HepG2 (cell line): ENCODE measurements around the gene GRAP. TPM values are rescaled to one million over a fixed set of nuclear protein-coding genes. Genes with fewer than 3 reads are reported as not detected.
"Not testable (repeated sequence)": the region's sequence is repeated elsewhere in the genome, so short reads cannot be mapped to it uniquely, and the experiment has no call there.

Experiments used
- ATAC-seq: fragments of 200-7000 bp; cut with Tn5 transposase; 3 replicates; pipeline ENCODE4 v1.9.1; 2020; ENCODE audit warnings: mild to moderate bottlenecking, moderate library complexity
- BruUV-seq: library from RNA; stranded (reverse); fragments of 400-500 nt; replicated peaks from 2 replicates; lab custom pipeline; 2021; lab: Mats Ljungman, UMichigan
- CTCF ChIA-PET: fragments of 300-600 bp; formaldehyde crosslinking; extraction: SDS; loops from one replicate; lab custom pipeline; 2021; ENCODE audit warnings: low total read pairs, inconsistent platforms, low intra/inter-chr PET ratio; lab: Yijun Ruan, JAX
- POLR2A ChIA-PET: fragments of 350-600 bp; sonication (Branson Sonifier 250); formaldehyde crosslinking; loops from one replicate; lab custom pipeline; 2020; ENCODE audit warnings: antibody characterized with exemption, inconsistent platforms; lab: Yijun Ruan, JAX
- DNase-seq: peaks from one replicate; pipeline ENCODE4 v3.0.0-alpha.2; 2015; ENCODE audit warnings: low spot score
- FAIRE-seq: peaks from 3 replicates; lab custom pipeline; 2011; peaks lifted over from hg19 to GRCh38; lab: Jason Lieb, UNC
- H2AFZ ChIP-seq: one replicate; pipeline ENCODE4 v1.6.1; 2011; ENCODE audit warnings: low read length, inconsistent platforms
- H3K27ac ChIP-seq: fragments of 300-600 bp; 3 replicates; pipeline ENCODE4 v1.8.0; 2011; ENCODE audit warnings: mixed run types, mild to moderate bottlenecking, mixed read lengths, low read length, inconsistent platforms; ENCODE audit not compliant: insufficient read depth; ENCODE audit errors: extremely low read length
- H3K27me3 ChIP-seq, 2 experiments: fragments of 200-600 bp in 1 of 2; 2 replicates in 1 of 2; 3 replicates in 1 of 2; pipeline versions ENCODE4 v1.6.0 to v1.8.0; 2011; ENCODE audit warnings: low read length in 2 of 2, mild to moderate bottlenecking in 2 of 2, moderate library complexity in 2 of 2, inconsistent platforms in 1 of 2; ENCODE audit not compliant: insufficient read depth in 2 of 2, control insufficient read depth in 1 of 2
- H3K36me3 ChIP-seq, 2 experiments: fragments of 200-600 bp in 1 of 2; replicated peaks in 1 of 2; 2 replicates in 1 of 2; 3 replicates in 1 of 2; pipeline versions ENCODE4 v1.5.1 to v1.8.0; 2011; ENCODE audit warnings: low read length in 2 of 2, inconsistent platforms in 1 of 2; ENCODE audit not compliant: insufficient read depth in 2 of 2, control insufficient read depth in 1 of 2
- H3K4me1 ChIP-seq: 2 replicates; pipeline ENCODE4 v1.5.1; 2012; ENCODE audit warnings: low read length, inconsistent platforms; ENCODE audit not compliant: insufficient read depth
- H3K4me2 ChIP-seq: 2 replicates; pipeline ENCODE4 v1.6.0; 2011; ENCODE audit warnings: low read depth, low read length, inconsistent platforms
- H3K4me3 ChIP-seq, 3 experiments: fragments of 200-600 bp in 1 of 3; sonication (generic), shearing (Covaris generic) in 1 of 3; replicated peaks in 1 of 3; 2 replicates each; pipeline ENCODE4 v1.5.1; 2011 to 2016; ENCODE audit warnings: low read length in 3 of 3, inconsistent platforms in 2 of 3, low read depth in 2 of 3, mild to moderate bottlenecking in 2 of 3, control low read depth in 1 of 3, mixed read lengths in 1 of 3; ENCODE audit not compliant: insufficient read depth in 1 of 3
- H3K79me2 ChIP-seq: one replicate; pipeline ENCODE4 v1.6.1; 2011; ENCODE audit warnings: low read length, inconsistent platforms; ENCODE audit not compliant: insufficient read depth
- H3K9ac ChIP-seq: 2 replicates; pipeline ENCODE4 v1.6.0; 2011; ENCODE audit warnings: mild to moderate bottlenecking, low read depth, low read length, inconsistent platforms; ENCODE audit not compliant: insufficient read depth
- H3K9me3 ChIP-seq: 2 replicates; pipeline ENCODE4 v1.5.1; 2012; ENCODE audit warnings: mild to moderate bottlenecking, low read length
- H4K20me1 ChIP-seq: 2 replicates; pipeline ENCODE4 v1.6.0; 2011; ENCODE audit warnings: inconsistent platforms, mild to moderate bottlenecking, low read length, moderate library complexity; ENCODE audit not compliant: insufficient read depth
- POLR2A ChIP-seq, 2 experiments: IDR thresholded peaks; 2 replicates each; pipeline ENCODE4 v1.6.1; 2011; ENCODE audit warnings: low read depth in 2 of 2, low read length in 2 of 2, mild to moderate bottlenecking in 1 of 2, moderate library complexity in 1 of 2; ENCODE audit not compliant: insufficient read depth in 1 of 2
- POLR2G ChIP-seq: fragments of 200-400 bp; formaldehyde crosslinking; IDR thresholded peaks from 2 replicates; pipeline ENCODE4 v1.6.1; 2018; ENCODE audit warnings: mild to moderate bottlenecking, low read depth, low read length, moderate library complexity
- SOX13 ChIP-seq, 3 experiments: fragments of 450-650 bp in 1 of 3; sonication (generic) in 1 of 3; formaldehyde crosslinking in 1 of 3; IDR thresholded peaks in 2 of 3; conservative IDR thresholded peaks in 1 of 3; 2 replicates each; pipeline versions ENCODE4 v1.5.0 to v1.6.1; 2016 to 2020; ENCODE audit warnings: antibody characterized with exemption in 1 of 3, mild to moderate bottlenecking in 1 of 3, missing compliant biosample characterization in 1 of 3, missing genetic modification reagents in 1 of 3, moderate library complexity in 1 of 3
- TEAD3 ChIP-seq: optimal IDR thresholded peaks from 2 replicates; pipeline ENCODE3; 2016; ENCODE audit warnings: borderline replicate concordance
- WGBS: methylation state at CpG from one replicate; pipeline ENCODE4 v1.1.6; 2017; ENCODE audit warnings: low lambda C conversion rate; 5-methylcytosine and 5-hydroxymethylcytosine counted together
- in situ Hi-C: cut with HindIII; loops from 2 replicates; pipeline ENCODE4 v1.10.0; 2017; ENCODE audit warnings: low pct_unique_long_range_greater_than_20kb; ENCODE audit not compliant: extremely low pct_ligation_motif_present
- intact Hi-C: fragments of 100-400 bp; cut with micrococcal nuclease; formaldehyde crosslinking; loops from one replicate; pipeline ENCODE4 v1.10.0; 2022; ENCODE audit not compliant: unreplicated experiment
- polyA plus RNA-seq, 8 experiments: library from polyadenylated mRNA; depleted of rRNA in 3 of 8; stranded (reverse) in 7 of 8; unstranded in 1 of 8; fragments of >200 nt; fragmentation: Illumina TruSeq in 4 of 8; extraction: Trizol in 4 of 8; gene quantifications; 2 replicates each; pipeline versions ENCODE4 v1.2.1 to v1.2.3, GENCODE V29; 2011 to 2016; ENCODE audit warnings: low read depth in 4 of 8, missing spikeins in 1 of 8, mixed read lengths in 1 of 8; ENCODE audit not compliant: insufficient read depth in 1 of 8
- total RNA-seq, 5 experiments: library from RNA; depleted of rRNA; stranded (reverse); fragments of >200 nt; fragmentation: Illumina TruSeq; extraction: Trizol; gene quantifications; 2 replicates each; pipeline ENCODE4 v1.2.3, GENCODE V29; 2016; ENCODE audit warnings: low read depth in 1 of 5

Gene GRAP
- total and polyA plus RNA-seq, 2 of the 13 experiments (the other 11 are each of a cell fraction or from before 2014, with no cell fraction given), result 0.77 to 1.7 TPM

DNA sequence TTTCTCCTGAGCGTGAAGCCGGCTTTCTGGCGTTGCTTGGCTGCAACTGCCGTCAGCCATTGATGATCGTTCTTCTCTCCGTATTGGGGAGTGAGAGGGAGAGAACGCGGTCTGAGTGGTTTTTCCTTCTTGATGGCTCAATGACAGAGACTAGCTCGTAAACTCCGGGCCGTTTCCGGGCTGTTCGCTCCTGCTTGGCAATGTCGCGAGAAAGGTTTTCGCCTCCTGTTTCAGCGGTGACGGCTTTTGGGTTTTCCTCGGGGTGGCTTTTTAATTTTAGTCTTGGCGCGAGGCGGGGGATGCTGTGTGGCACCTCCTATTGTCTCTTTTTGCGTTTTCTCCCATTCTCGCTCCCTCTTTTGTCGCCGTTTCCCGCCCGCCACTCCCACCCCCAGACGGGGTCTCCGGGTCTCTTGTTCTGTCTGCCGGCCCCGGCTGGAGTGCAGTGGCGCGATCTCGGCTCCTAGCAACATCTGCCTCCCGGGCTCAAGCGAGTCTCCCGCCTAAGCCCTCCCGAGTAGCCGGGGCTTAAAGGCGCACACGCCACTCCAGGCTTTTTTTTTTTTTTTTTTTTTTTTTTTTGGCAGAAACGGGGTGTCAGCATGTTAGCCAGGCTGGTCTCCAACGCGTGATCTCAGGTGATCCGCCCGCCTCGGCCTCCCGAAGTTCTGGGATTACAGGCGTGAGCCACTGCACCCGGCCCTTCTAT, 15.4 kb upstream of the GRAP start:
- H3K4me2 ChIP-seq; FAIRE-seq; intact Hi-C loops; H3K27ac ChIP-seq; H3K4me3 ChIP-seq; H2AFZ ChIP-seq; CTCF ChIA-PET; H3K27me3 ChIP-seq; POLR2A ChIA-PET; DNase-seq; H3K36me3 ChIP-seq; TF ChIP-seq SOX13 (IDR thresholded peaks at IDR 0.05): not testable (repeated sequence)
- ATAC-seq, result peak; percentile 85
- 0 out of 4 replicates have a peak, but pooled peaks of 1 of the 2 experiments have one; percentile 21 for TF ChIP-seq SOX13 (CRISPR knock-in tag; conservative IDR thresholded peaks at IDR 0.05 in 1 of 2, IDR thresholded peaks at IDR 0.05 in 1 of 2)
- 0 out of 2 replicates have a peak, but pooled peaks have one; percentile 32 for TF ChIP-seq POLR2G
- peak; percentile 24 for TF ChIP-seq TEAD3
- TF ChIP-seq POLR2A (IDR thresholded peaks at IDR 0.05; ENCODE audit: insufficient read depth in 1 of 2, low read depth in 2 of 2, low read length in 2 of 2), result 0 out of 4 replicates have a peak, but pooled peaks of 1 of the 2 experiments have one; percentile 36
- TF ChIP-seq, all 625 proteins: peak for 4; not testable (repeated sequence) for 621
- H3K4me1 ChIP-seq, in situ Hi-C loops, H3K9ac ChIP-seq, H3K79me2 ChIP-seq, H4K20me1 ChIP-seq, H3K9me3 ChIP-seq: not testable (repeated sequence)
- 1% methylated on average over 31 of the region's 51 CpGs for WGBS
- TSS peak; percentile 100 for BruUV-seq

DNA sequence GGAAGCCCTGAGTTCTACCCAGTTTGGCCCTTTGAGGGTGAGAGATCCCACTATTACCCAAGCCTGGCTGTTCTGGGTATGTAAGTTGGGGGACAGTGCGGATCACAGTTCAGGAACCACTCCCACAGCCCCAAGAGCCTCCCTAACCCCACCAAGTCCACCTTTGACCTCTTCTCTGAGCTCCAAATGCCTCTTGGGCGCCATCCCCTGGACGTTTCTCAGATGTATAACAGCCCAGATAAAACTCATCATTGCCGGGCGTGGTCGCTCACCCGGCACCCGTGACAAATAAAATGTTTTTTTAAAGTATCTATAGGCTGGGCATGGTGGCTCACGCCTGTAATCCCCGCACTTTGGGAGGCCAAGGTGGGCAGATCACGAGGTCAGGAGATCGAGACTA, 8.7 kb upstream of the GRAP start:
- DNase-seq, H3K79me2 ChIP-seq, H3K9me3 ChIP-seq, H3K9ac ChIP-seq, H3K4me3 ChIP-seq, H3K27me3 ChIP-seq, POLR2A ChIA-PET, H3K4me1 ChIP-seq, in situ Hi-C loops, H3K36me3 ChIP-seq, CTCF ChIA-PET, H3K4me2 ChIP-seq, intact Hi-C loops, BruUV-seq, H2AFZ ChIP-seq, H3K27ac ChIP-seq, H4K20me1 ChIP-seq: not testable (repeated sequence)
- FAIRE-seq, result peak; percentile 34
- ATAC-seq, result peak; percentile 85
- WGBS, result no CpG with 5 or more reads among the region's 12 CpGs

DNA sequence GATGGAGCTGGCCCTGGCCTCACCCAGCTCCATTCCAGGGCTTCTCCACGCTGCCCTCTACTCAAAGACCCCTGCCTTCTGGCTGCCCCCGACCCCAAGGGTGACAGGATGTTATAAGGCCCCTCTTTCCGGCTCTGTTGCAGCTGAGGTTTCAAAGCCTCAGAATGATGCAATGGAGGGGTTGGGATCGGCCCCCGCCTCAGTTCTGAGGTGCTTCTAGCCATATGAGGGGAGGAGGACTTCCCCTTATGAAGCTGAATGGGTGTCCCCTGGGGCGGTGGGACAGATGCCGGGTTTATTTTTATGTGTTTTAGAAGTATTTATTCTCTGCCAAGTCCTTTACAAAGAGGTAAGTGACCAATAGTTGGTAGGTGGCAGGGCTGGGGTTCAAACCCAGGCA, 2.1 kb upstream of the GRAP start:
- CTCF ChIA-PET, intact Hi-C loops: not testable (repeated sequence)

DNA sequence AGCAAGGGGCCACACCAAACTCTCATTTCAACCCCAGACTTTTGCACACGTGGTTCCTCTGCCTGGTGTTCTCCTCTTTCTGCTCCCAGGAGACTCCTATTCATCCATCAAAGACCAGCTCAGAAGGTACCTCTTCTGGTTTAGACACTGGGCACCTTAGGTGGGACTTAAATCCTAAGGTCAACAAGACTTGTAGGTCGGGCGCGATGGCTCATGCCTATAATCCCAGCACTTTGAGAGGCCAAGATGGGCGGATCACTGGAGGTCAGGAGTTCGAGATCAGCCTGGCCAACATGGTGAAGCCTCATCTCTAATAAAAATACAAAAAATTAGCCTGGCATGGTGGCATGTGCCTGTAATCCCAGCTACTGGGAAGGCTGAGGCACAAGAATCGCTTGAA, 753 bp upstream of the GRAP start:
- H3K4me1 ChIP-seq, H3K9me3 ChIP-seq, DNase-seq, H3K4me3 ChIP-seq, H3K36me3 ChIP-seq, ATAC-seq, H4K20me1 ChIP-seq, POLR2A ChIA-PET, H3K4me2 ChIP-seq, BruUV-seq, H3K9ac ChIP-seq, H3K27me3 ChIP-seq, FAIRE-seq, CTCF ChIA-PET, H3K27ac ChIP-seq, in situ Hi-C loops, intact Hi-C loops, H3K79me2 ChIP-seq, H2AFZ ChIP-seq: not testable (repeated sequence)
- 32% methylated on average over 5 of the region's 7 CpGs for WGBS

More for the DNA sequence above, 2.1 kb upstream of the GRAP start:
- WGBS, result 50% methylated on average over 2 of the region's 7 CpGs
- BruUV-seq, DNase-seq, H4K20me1 ChIP-seq, in situ Hi-C loops, H3K4me1 ChIP-seq, H3K27me3 ChIP-seq, ATAC-seq, H2AFZ ChIP-seq, H3K36me3 ChIP-seq, H3K4me3 ChIP-seq, H3K9me3 ChIP-seq, H3K27ac ChIP-seq, FAIRE-seq, H3K79me2 ChIP-seq, POLR2A ChIA-PET, H3K4me2 ChIP-seq, H3K9ac ChIP-seq: not testable (repeated sequence)
